ENCODE measurements around the gene LAGE3. TPM values are rescaled to one million over a fixed set of nuclear protein-coding genes. Genes with fewer than 3 reads are reported as not detected.

The LAGE3 gene, protein sequence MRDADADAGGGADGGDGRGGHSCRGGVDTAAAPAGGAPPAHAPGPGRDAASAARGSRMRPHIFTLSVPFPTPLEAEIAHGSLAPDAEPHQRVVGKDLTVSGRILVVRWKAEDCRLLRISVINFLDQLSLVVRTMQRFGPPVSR
- total RNA-seq (10 to 100 TPM; 19.4 to 39.3 (median 23.2) TPM), polyA plus RNA-seq (10 to 100 TPM in 1 of 2 donors, 1 to 10 TPM in 1; 2.7 to 19.5 TPM)
- long read RNA-seq, donor 1, transcript LAGE3-201 (3 exons, 949 nt) = major isoform, 8 of 8 reads
- long read RNA-seq, donor 1, partial matches to known transcripts = 0 of 8 reads
- long read RNA-seq, donor 1, other reads (novel, unspliced or antisense) = 0 of 8 reads
- long read RNA-seq, donor 2, transcript LAGE3-201 (3 exons, 949 nt) = major isoform, 89 of 89 reads
- long read RNA-seq, donor 2, partial matches to known transcripts = 0 of 89 reads
- long read RNA-seq, donor 2, other reads (novel, unspliced or antisense) = 0 of 89 reads
- long read RNA-seq, donor 3, transcript LAGE3-201 (3 exons, 949 nt) = major isoform, 45 of 52 reads
- long read RNA-seq, donor 3, partial matches to known transcripts = 0 of 52 reads
- long read RNA-seq, donor 3, other reads (novel, unspliced or antisense) = 7 of 52 reads

DNA sequence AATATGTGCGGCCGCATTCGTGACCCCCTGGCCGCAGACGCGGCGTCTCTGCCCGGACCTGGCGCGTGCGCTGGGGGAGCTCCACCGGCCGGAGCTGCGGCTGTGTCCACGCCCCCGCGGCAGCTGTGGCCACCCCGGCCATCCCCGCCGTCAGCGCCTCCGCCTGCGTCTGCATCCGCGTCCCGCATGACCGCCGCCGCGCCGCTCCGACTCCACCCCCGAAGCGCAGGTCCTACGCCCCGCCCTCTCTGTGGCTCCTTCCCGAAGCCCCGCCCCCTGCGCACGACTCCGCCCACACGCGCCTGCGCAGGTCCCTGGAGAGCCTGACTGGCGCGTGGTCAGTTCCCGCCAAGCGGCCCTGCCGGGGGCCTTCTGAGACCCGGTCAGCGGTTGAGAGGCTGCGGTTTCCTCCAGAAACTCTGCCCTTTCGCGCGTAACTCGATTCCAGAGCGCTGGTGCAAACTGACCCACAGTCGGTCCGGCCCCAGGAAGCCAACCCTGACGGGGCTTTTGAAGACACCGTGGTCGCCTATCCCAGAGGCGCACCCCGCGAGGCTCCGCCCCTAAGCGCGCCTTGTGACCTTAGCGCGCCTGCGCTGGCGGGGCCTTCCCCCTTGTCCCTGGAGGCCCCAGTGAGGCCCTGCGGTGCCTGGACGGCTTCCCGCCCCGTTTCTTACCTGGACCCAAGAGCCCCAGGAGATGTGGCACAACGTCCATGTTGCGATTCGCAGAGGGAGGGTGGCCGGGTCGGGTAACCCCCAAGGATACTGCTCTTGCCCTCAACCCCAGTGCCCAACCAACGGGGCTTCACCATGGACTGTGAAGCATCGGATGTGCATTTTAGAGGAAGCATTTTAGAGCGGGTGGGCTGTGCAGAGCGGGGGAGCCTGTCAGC, at the start of gene LAGE3:
Gene LAGE3 (minus strand): TSS at position 554 of the 895 bp plus-strand sequence. CDS start 366 bp downstream, at position 188.
- Histone ChIP-seq H3K4me1 (ENCODE audit: insufficient read depth) (peaks cover 3% of the 10 kb centered on the region), H3K9me3 (no peaks in the 10 kb centered on the region), H3K4me3 (peak within 1 kb of the TSS; percentile 47), H3K27me3 (no peaks in the 10 kb centered on the region), H3K27ac (peak within 1 kb of the TSS; percentile 0 to 29), H3K36me3 (no peaks in the 10 kb centered on the region)
- intact Hi-C loops (cut with DNase I) = no loop called here
- 41 to 58% (median 47%) methylated on average over 82 to 85 of the region's 85 CpGs for WGBS, 3 donors
- peak; percentile 92 to 96 (median 94) for DNase-seq
- TF ChIP-seq EP300 (IDR thresholded peaks at IDR 0.05) (no peak), POLR2A (IDR thresholded peaks at IDR 0.05) (peak; percentile 25)
- TF ChIP-seq, protein P1, sequence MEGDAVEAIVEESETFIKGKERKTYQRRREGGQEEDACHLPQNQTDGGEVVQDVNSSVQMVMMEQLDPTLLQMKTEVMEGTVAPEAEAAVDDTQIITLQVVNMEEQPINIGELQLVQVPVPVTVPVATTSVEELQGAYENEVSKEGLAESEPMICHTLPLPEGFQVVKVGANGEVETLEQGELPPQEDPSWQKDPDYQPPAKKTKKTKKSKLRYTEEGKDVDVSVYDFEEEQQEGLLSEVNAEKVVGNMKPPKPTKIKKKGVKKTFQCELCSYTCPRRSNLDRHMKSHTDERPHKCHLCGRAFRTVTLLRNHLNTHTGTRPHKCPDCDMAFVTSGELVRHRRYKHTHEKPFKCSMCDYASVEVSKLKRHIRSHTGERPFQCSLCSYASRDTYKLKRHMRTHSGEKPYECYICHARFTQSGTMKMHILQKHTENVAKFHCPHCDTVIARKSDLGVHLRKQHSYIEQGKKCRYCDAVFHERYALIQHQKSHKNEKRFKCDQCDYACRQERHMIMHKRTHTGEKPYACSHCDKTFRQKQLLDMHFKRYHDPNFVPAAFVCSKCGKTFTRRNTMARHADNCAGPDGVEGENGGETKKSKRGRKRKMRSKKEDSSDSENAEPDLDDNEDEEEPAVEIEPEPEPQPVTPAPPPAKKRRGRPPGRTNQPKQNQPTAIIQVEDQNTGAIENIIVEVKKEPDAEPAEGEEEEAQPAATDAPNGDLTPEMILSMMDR (IDR thresholded peaks at IDR 0.05) = no peak

DNA sequence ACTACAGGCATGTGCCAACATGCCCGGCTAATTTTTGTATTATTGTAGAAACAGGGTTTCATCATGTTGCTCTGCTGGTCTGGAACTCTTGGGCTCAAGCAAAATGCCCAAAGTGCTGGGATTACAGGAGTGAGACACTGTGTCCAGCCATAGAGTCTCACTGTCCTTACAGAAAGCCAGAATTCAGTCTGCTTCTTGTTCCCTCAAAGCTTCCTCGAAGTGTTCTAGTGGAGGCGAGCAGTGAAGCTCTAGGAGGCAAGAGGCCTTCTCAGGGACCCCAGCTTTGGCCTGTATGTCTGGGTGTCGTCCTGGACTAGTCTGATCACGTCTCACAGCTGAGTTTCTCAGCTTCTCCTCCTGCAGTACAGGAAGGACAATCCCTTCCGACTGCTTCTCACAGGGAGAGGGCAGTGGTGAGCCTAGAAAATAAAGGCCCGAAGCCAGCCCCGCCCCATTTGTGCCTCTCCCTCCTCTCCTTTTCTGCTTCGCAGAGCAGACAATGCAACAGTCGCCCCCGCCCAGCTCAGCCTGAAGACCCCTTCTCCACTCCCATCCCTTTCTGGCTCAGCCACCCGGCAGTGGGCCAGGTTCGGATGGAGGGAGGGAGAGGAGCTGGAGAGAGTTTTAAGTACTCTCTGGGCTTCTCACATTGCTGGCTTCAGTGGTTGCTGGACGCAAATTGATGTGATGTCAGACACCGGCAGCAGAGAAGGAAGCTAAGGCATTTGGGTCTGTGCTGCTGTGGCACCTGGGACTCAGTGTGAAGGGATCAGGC, 48.0 kb upstream of the LAGE3 start:
- Histone ChIP-seq H3K4me3 (peak overlapping the region; percentile 23), H3K27ac (peak overlapping the region; percentile 52 to 61), H3K36me3 (no peaks in the 10 kb centered on the region), H3K27me3 (no peaks in the 10 kb centered on the region), H3K4me1 (ENCODE audit: insufficient read depth) (no peaks in the 10 kb centered on the region), H3K9me3 (no peaks in the 10 kb centered on the region)
- no peak for TF ChIP-seq EP300 (IDR thresholded peaks at IDR 0.05)
- TF ChIP-seq POLR2A (IDR thresholded peaks at IDR 0.05) = no peak
- TF ChIP-seq, protein P1 (IDR thresholded peaks at IDR 0.05) = peak in 2 of 3 donors; percentile 47 to 64
- 18 to 31% (median 25%) methylated on average over 15 of the region's 15 CpGs for WGBS, 3 donors
- DNase-seq = peak; percentile 82 to 88 (median 86)
- intact Hi-C loops (cut with DNase I) = no loop called here

DNA sequence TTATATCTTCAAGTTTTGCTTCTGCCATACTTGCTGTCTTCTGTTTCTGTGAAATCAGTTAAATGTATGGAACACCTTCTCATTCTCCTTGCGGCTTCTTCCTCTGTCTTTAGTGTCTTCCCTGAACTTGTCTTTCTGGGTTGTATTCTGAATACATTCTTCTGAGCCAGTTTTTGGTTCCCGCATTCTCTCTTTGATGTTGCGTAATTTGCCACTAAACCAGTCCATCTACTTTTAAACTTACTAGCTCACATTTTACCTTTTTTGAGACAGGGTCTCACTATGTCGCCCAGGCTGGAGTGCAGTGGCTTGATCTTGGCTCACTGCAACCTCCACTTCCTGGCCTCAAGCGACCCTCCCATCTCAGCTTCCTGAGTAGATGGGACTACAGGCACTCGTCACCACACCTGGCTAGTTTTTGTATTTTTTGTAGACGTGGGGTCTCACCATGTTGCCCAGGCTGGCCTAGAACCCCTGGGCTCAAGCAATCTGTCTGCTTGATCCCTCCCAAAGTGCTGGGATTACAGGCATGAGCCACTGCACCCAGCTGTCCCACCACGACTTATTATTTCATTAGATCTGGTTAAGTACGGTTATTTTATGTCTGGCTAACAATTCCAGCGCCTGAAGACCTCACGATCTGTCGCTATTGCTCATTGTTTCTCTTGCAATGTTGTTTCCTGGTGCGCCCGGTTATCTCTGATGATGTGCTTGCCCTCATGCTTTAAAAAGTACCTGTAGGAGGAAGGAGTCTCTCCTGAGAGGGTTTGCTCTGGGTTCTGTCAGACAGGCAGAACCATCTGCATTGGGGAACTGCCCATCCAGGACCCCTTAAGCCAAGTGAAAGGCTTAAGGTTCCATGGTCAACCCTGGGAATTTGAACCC, 46.8 kb upstream of the LAGE3 start:
- Histone ChIP-seq H3K27ac (no peak overlapping the region), H3K4me3 (no peak overlapping the region), H3K36me3 (no peaks in the 10 kb centered on the region), H3K4me1 (ENCODE audit: insufficient read depth) (no peaks in the 10 kb centered on the region), H3K9me3 (no peaks in the 10 kb centered on the region), H3K27me3 (no peaks in the 10 kb centered on the region)
- 75 to 84% (median 83%) methylated on average over 14 of the region's 14 CpGs for WGBS, 3 donors
- TF ChIP-seq POLR2A (IDR thresholded peaks at IDR 0.05) (no peak), EP300 (IDR thresholded peaks at IDR 0.05) (no peak)
- TF ChIP-seq, protein P1 (IDR thresholded peaks at IDR 0.05) = no peak
- intact Hi-C loops (cut with DNase I) = no loop called here
- DNase-seq = no peak

Data from ovary (tissue), 10 donors.